RPMI7951 (cell line): Measurements from ENCODE around the gene DNAAF9. TPM values are rescaled to one million over a fixed set of nuclear protein-coding genes. Genes with fewer than 3 reads are reported as not detected.

Experiments
- DNase-seq: peaks from one replicate; pipeline ENCODE4 v3.0.0-alpha.2; 2012; ENCODE audit warnings: low read depth
- total RNA-seq: library from RNA; depleted of rRNA; stranded (reverse); fragments of >200 nt; shearing (Covaris generic); gene quantifications from 2 replicates; pipeline ENCODE4 v1.2.3, GENCODE V29; 2014; rRNA removed

Gene DNAAF9
- total RNA-seq, 1 experiment from 2014 or later = 11.5 TPM

DNA sequence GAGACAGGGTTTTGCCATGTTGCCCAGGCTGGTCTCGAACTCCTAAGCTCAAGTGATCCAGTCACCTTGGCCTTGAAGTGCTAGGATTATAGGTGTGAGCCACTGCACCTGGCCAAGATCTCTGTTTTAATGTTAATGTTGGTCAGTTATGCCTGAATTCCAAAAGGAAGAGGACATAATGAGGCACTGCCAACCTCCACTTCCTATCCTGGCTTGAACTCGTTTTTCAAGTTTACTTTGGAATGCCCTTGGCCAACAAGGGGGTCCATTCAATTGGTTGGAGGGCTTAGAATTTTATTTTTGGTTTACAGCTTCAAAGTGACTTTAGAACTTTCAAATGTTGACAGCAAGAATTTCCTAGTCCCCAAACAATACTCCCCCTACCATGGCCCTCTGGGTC lies 29.8 kb downstream of the DNAAF9 start:
- no peak for DNase-seq

DNA sequence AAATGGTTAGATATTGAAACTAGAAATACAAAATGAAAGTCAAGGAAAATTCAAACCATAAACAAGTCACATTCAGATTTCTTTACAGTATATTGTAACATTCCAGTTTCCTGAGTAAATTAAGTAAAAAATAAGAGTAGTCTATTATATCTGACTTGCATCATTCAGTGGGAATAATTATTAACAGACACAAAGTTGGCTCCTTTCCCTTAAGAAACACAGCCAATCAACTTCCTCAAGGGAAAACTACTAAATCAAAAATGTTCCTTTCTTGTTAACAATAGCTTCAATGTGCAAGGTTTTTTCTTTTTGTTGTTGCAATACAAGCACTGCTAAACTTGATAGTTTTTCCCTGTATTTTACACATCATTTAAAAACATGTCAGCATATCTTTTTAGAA lies 33.2 kb downstream of the DNAAF9 start:
- no peak for DNase-seq

DNA sequence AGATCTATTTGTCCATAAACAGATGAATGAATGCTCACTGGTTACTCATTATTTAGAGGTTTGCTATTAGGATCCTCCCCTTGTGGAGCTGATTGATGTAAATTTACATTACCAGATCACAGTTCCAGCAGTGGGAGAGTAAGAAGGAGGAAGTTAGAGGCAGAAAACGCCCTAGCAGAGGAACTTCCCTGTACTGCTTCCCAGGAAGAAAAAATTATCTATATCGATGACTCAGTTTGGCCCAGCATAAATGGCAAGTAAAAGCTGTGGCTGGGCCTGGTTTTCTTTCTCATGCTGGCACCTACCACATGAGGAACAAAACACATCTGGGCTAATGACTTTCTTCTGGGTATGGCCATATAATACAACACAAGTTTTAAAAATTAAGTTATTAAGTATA lies 35.7 kb downstream of the DNAAF9 start:
- no peak for DNase-seq

DNA sequence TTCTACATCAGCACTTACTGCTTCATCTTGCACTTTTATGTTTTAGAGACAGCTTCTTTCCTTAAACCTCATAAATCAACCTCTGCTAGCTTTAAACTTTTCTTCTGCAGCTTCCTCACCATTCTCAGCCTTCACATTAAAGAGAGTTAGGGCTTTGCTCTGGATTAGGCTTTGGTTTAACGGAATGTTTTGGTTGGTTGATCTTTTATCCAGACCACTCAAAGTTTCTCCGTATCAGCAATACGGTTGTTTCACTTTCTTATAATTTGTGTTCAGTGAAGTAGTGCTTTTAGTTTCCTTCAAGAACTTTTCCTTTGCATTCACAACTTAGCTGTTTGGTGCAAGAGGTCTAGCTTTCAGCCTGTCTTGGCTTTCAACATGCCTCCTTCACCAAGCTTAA lies 40.4 kb downstream of the DNAAF9 start:
- no peak for DNase-seq

DNA sequence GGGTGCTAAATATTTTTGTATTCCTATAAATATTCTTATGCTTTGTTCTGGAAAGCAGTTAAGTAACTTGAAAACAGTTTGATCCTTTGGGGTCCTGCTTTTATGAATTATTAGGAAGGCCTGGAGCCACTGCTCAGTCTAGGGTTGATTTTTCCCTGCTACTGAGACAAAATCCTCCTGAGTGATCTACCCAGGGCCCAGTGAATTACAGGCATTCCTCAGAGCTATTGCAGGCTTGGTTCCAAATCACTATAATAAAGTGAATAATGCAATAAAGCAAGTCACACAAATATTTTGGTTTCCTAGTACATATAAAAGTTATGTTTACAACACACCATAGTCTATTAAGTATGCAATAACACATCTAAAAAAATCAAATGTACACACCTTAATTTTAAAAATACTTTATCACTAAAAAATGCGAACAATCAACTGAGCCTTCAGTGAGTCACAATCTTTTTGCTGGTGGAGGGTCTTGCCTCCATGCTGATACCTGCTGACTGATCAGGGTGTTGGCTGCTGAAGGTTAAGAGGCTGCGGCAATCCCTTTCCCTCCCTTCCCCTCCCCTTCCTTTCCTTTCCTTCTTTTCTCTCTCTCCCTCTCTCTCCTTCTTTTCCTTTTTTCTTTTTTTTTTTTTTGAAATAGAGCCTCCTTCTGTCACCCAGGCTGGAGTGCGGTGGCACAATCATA lies 43.0 kb downstream of the DNAAF9 start:
- no peak for DNase-seq

DNA sequence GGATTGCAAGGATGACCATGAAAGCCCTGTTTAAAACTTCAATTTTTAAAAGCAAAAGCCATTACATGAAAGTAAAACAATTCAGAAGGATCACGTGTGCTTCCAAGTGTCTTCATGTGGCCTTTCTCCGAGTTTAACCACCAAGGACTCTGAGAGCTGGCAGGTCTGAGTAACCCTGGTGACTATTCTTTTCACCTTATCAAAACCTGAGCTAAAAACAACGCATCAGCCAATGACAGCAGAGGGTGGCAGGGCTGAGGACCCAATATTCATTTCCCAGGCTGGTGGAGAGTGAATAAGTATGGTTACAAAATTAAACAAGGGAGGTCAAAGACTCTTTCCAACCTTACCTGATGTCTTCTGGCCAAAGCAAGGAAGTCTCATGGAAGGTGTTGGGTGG lies 46.7 kb downstream of the DNAAF9 start:
- DNase-seq = no peak

DNA sequence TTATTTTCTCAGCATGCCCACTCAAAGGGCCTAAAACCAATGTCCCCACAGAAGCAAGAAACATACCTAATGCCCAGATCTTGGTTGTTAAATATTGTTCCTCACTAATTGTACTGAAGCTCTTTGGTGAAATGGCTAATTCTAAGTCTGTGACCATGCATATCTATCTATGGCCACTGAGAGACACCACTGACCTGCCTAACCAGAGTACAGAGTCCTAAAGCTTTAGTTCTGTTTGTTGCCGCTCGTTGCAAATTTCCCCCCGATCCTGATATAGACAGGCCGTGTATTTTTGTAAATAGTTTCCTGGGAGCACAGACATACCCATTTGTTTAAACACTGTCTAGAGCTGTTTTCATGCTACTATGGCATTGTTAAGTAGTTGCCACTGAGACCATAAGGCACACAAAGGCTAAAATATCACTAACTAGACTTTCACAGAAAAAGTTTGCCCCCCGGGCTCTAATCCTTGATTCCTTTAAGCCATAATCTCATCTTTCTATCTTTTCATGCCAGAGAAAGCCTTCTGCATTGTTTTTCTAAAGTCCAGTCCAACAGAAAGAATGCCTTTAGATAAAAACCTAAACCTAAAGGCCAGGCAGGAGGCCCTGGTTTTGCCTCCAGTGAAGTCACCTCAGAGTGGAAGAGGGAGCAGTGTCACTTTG lies 48.7 kb downstream of the DNAAF9 start:
- no peak for DNase-seq

Other genes starting within 250 kb of the DNAAF9 start
- gene FASTKD5, start 247.8 kb downstream of the DNAAF9 start, total RNA-seq = 22.0 and 24.0 TPM in 2 replicates
- gene UBOX5, start 247.8 kb downstream of the DNAAF9 start, total RNA-seq = 6.4 and 6.5 TPM in 2 replicates
- 1.4 and 3.4 TPM in 2 replicates for gene LZTS3, start 234.1 kb downstream of the DNAAF9 start, total RNA-seq
- gene DDRGK1, start 203.0 kb downstream of the DNAAF9 start, total RNA-seq = 37.6 and 43.5 TPM in 2 replicates
- 112 and 137 TPM in 2 replicates for gene ITPA, start 198.2 kb downstream of the DNAAF9 start, total RNA-seq
- gene SLC4A11, start 168.5 kb downstream of the DNAAF9 start, total RNA-seq = 0.60 and 0.68 TPM in 2 replicates
- 28.4 and 30.2 TPM in 2 replicates for gene ATRN, start 63.3 kb upstream of the DNAAF9 start, total RNA-seq